ENCODE measurements around the gene RUNX1.

- no peak for TF ChIP-seq CTCF (conservative IDR thresholded peaks at IDR 0.05; ENCODE audit: low read depth, low read length)
- TF ChIP-seq EZH2 (IDR thresholded peaks at IDR 0.05; ENCODE audit: borderline replicate concordance, low read depth, low read length, poor library complexity, severe bottlenecking) = no peak
These were observed 2.9 kb downstream of the RUNX1 start for GRCh38 chr21:35046263-35046624.

Measured in A673 (cell line).